Activated CD4-positive, alpha-beta T cell treated with anti-CD3 and anti-CD28 coated beads, Interleukin-10, Interleukin-2, amounts not matched to agents 100 ng/mL and 50 ng/mL, durations not matched to agents 16 hours and 8 hours (primary cell): Measurements from ENCODE around the gene TNIK.
"Not testable (repeated sequence)": the region's sequence is repeated elsewhere in the genome, so short reads cannot be mapped to it uniquely, and the experiment has no call there.

Experiments
- DNase-seq: peaks from one replicate; pipeline ENCODE4 v3.0.0-alpha.2; 2020

The TNIK gene

DNA sequence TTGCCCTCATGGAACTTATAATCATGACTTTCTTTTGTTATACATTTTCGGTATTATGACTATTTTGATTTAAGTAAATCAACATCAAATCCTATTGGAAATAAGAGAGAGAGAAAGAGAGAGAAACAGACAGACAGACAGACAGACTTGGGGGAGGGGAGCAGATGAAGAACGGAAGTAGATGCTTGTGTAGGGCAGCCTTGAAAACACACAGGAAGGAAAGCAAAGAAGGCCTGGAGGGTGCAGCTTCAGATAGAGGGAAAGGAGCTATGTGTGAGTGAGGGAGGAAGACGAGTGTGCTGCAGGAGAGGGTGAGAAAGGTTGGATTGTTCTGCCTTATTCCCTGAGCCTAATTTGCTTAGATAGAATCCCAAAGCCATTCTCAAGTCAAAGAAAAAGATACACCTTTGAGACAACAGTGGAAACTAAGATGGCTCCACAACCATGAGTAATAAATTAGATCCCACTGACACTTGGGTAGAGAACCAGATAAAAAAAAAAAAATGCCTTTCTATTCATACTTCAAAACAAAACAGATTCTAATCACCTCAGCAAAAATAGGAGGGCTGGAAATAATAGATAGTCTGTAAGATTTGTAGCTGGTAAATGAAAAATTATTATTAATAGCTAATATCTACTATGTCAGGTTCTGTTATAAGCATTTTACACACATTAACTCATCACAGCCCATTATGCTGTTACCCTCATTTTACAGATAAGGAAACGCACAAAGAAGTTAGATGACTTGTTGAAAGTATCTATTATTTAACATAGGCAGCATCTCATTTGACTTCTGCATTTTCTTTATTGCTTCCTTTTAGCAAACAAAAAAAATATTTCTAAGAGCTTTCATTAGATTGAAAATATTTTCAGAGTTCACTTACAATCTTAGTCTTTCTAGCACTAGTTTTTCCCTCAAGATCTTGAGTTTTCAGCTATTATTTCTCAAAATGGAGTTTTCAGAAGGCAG lies 214.1 kb downstream of the TNIK start:
- no peak for DNase-seq

DNA sequence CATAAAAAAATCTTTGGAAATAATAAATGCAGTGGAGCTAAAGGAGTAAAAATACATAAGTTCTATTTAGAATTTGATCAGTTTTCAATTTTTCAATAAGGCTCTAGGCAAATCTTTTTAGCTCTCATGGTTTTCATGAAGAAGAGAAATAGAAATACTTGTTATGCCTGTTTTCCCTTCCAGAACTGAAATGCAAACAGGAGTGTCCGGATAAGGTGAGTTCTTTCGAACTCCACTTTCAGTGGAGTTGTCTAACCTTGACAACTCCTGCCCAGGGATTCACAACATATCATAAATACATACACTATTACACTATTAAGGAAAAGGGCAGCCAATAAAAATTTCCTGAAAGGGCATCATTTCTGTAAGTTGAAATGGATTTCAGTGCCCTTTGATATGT lies 217.3 kb downstream of the TNIK start:
- DNase-seq, result no peak

DNA sequence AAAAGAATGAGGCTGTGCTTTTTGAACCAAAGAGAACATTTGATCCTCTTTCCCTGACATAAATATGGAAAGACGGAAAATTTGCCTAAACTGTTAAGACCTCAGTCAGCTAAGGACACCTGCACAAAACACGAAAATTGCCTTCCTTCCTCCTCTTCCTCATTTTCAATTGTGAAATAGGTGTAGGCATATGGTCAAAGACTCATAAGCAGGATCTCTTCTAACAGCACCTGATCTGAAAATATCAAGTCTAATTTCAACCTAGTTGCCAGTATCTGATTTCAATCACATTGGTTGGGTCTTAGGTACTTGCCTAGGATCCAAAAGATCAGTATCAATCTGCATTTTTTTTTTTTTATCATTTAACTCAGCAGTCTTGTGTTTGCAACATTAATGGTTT lies 218.0 kb downstream of the TNIK start:
- DNase-seq, result no peak

DNA sequence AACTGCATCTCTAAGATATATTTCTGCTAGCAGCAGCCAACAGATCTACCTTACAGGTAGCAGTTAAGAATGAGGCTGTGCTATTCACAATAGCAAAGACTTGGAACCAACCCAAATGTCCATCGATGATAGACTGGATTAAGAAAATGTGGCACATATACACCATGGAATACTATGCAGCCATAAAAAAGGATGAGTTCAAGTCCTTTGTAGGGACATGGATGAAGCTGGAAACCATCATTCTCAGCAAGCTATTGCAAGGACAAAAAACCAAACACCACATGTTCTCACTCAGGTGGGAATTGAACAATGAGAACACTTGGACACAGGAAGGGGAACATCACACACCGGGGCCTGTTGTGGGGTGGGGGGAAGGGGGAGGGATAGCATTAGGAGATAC lies 218.6 kb downstream of the TNIK start:
- DNase-seq, result not testable (repeated sequence)

DNA sequence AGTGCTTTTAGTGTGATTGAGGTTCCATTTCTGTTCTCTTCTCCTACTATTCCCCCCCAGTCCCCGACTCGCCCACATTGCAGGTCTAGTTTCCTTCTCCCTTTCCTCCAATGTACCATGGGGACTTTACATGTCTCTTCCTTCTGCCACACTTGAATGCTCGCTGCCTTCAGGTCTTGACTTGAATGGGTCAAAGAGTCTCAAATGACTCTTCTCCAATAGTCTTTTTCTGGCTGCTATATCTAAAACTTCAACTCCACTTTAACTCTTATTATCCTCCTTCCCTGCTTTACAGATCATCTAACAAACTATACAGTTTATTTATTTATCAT lies 219.7 kb downstream of the TNIK start:
- DNase-seq, result no peak

DNA sequence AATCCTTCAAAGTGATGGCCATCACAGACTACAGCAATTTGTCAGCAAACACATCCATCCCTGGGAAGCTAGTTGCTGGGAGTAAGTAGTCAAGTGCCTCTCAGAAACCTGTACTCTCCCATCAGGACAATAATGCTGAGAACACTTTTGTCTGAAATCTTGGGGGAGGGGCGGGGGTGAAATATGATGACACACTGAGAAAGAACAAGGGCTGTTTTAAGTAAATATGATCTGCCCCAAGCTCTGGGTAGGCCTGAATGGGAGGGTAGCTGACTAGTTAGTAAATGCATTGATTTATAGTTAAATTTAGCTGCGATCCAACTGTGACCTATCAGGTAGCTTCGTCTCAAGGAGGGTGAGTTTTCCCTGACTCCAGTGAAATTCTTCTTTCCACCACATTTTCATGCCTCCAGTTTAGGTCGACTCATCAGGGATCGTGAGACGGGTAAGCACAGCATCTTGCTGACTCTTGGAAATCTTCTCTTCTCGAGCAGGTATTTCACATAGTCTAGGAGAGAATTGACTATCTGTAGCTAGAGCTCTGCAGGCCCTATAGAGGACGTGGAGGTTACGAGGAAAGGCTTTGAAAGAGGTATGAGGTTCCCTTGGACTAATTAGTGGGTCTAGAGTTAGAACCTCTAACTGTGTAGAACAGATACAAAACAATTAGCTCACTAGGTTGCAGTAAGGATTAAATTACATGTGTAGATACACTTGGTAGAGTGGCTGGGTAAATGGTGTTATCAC lies 220.3 kb downstream of the TNIK start:
- DNase-seq, result no peak

DNA sequence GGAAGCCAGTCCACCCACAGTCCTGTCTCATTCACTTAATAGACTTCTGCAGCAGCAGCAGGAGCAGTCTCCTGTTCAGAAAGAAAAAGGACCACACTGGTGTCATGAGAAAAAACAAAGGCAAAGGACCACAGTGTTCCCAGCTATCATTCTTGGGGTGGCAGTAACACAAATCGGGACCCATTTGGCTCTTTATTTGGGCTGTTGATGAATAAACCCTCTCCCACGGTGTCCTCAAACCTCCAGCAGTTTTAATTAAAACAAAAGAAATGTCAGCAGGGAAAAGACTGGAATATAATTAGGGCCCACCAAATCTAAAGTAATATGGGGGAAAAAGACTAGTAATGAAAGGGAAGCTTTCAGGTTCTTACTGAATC lies 223.2 kb downstream of the TNIK start:
- DNase-seq, result no peak

DNA sequence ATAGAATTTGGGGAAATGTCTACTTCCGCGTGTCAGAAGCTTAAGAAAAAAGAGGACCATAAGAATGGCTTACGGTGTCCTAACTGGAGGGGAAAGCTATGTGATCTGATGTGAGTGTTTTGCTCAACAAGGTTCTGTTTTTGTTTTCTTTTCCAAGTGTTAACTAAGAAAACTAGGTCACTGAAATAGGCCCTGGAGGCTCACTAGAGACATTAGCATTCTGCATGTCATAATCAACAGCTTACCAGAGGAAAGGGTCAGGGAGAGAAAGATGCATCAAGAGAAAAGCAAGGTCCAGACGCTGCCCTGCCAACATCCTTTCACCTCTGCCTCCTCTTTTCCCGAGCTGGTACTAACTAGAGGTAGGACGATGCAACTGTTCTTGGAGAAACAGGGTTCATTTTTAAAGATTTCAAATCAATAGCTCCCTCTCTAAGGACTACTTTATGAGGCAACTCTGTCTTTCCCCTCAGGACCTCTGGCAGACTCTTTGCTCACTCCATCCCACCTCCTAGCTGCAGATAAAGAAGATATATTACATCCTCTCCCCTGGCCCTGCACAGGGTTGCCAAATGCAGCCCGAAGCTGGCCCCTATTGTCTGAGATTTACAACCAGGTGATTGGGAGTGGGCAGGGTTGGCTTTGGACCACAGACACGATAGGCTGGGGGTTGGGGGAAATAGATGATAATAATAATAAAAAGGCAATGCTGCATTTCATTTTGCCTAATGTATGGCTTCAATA lies 223.8 kb downstream of the TNIK start:
- no peak for DNase-seq

DNA sequence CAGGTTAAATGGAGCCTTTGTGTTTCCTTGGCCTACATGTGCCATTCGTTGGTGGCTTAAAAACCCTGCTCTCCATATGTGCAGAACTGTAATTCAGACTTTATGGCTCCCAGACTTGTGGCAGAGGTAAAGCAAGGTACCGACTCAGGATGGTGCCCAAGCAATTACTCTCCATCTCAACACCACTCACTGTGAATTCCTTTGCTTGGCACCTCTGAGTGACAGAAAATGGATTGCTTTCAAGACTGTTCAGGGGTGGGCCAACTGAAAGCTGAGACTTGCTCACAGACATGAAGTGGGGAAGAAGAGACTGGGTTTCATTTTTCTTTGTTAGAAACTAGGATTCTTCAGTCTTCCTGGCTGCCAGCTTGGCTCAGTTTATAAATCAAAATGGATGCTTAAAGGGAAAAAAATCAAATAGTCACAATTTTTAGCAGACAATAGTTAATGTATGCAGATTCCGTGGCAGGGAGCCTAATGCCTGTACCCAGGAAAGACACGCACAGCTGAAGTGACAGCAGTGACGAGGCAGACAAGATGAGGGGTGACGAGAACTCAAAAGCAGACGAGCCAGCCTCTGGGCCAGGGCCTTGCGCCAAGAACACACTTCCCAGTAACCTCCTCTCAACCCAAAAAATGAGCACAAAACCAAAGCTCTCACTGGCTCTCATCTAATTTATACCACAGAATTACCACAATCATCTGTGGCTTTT lies 225.8 kb downstream of the TNIK start:
- no peak for DNase-seq

DNA sequence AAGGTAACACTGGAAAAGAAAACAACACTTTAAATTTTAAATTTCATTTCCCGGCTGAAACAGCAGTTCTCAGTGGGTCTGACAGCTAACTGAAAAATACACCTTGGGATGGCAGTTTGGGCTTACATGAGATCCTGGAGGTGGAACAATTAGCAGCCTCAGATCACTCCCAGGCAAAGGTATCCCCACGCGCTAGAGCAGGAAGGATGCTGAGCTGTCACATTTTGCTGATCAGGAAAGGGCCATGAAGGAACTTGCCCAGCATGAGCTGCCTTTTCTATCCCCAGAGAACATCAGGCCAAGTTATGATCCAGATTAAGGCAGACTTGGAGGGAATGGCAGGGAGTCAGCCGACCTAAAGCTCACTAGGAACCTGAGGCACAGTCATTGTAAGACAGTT lies 228.8 kb downstream of the TNIK start:
- no peak for DNase-seq

DNA sequence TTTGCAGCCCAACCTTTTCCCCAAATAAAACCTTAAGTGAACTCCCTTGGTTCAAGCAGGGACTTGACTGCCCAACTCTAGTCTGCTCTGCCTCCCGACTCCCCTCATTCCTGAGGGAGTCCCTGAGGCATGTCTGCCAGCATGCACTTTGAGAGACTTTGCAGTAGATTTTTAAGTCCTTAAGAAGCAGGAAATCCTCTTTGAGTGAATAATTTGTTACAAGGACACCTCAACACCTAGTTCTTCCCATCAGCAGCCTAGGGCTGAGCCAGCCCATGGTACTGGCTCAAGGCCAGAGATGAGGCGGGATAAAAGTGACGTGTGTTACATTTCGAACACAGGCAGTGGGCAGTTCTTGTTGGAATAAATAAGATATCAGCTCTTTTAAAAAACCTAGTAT lies 229.3 kb downstream of the TNIK start:
- no peak for DNase-seq

DNA sequence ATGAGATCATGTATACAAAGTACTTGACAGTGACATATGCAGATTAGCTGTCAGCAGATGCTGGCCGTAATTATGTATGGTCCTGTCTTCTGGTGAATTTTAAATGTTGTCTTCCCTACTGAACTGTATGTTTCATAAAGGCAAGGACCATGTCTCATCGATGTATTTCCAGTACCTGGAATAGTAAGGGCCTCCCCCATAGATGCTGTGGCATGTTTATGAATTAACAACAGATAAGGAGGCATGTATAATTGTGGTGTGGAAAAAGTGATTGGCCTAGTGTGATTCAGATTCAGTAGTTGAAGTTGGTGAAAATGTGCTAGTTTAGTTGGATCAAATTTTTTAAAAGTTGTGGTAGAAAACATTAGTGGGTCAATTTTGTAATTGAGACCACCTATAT lies 231.0 kb downstream of the TNIK start:
- no peak for DNase-seq

DNA sequence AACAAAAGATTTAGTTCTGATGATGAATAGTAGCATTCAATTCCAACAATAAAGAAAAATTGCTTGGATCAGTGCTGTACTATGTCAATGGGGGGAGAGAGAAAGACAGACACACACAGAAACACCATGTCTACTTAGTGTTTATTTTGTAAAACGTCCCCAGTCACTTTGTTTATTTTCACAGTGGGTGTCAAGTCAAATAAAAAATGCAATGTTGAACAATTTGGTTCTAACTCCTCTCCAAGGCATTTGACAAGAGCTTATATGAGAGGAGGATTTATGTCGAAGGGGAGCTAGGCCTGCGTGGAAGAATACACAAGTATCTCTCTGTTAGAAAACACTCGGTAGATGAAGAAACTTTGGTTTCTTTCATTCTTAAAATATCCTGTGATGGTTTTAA lies 232.0 kb downstream of the TNIK start:
- no peak for DNase-seq

DNA sequence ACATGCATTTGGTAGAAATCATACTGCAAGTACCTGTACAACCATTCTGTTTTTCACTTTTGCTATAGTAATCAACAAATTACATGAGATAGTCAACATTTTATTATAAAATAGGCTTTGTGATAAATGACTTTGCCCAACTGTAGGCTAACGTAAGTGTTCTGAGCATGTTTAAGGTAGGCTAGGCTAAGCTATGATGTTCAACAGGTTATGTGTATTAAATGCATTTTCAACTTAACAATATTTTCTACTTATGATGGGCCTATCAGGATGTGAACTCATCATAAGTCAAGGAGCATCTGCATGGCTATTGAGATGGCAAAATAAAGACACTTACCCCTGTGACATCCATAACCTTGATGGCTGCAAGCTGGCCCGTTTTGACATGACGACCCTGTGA lies 232.4 kb downstream of the TNIK start:
- DNase-seq, result no peak

DNA sequence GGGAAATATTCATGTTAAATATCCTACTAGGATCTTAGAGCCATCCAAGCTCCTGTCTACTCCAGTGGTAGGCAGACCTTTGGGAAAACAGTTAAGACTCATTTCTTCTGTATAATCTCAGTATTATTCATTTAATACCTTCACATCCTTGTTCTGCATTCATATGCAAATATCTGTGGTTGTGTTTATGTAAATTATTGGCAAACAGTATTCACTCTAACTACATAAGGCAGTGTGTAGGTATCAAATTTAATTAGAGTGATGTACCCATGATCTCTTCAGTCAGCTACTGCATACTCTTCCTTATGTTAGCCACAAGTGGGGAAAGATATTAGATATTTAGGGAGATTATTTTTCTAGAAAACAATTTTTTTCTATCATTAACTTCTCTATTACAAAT lies 232.8 kb downstream of the TNIK start:
- DNase-seq, result no peak

DNA sequence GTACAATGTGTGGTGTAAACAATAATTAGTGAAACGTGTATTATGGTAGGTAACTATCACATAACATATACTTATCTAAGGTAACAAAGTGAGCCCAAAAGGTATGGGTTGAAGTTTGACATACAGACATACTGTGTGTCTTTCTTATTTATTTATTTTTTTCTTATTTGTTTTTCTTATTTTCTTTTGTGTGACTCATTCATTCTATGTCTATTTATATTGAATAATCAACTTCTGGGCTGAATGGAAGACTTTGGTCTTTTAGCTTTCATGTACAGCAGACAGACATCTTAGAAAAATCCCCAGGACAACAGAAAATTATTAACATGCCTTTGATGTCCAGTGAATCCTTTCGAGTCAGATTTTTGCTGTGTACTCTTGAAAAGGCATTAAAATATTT lies 233.4 kb downstream of the TNIK start:
- DNase-seq, result no peak

DNA sequence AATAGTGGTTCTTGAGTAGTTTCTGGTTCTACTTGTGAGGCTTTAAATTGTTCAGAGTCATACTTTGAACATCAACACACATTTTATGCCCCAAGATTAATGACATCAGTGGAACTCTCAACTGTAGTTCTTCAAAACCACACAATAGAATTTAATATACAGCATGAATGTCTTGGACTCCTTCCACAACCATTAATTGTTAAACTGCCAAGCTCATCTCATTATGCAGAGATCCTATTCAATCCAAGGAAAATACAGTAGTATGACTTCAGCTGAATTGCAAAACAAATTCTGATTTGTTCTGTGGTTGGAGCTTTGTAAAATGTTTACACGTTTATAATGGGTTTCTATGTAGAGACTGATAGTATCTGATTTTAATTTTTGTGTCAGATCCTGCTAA lies 234.5 kb downstream of the TNIK start:
- DNase-seq, result no peak

DNA sequence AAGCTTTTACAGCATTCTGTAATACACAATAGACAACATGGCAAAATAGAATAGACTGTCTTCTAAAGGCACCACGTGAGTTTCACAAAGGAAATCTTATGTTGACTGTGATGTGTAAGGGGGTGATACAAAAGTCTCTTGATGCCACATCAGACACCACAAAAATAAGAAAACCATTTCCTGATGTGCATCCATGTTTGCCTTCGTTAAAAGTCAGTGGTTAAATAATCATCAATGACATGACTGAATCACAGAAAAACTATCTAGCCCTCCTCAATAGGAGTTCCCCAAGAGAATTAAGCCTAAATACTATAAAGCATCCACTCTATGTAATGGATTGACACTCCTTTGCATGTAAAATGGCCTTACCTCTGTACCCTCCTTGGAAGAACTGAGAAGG lies 235.0 kb downstream of the TNIK start:
- peak; percentile 76 for DNase-seq

DNA sequence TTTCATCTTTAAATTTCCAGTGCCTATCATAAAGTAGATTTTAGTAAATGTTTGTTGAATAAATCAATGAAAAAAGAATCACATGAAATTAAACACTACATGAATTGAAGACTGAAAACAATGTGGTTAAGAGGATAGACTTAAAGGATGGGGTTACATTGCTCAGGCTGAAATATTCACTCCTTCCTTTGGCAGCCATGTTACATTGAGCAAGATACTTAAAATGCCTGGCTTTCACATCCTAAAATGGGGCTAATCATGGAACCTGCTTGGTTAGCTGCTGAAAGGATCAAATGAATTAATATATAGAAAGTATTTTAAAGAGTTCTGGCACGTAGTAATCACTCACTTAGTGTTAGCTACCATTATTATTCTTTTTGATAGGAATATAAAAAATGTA lies 236.8 kb downstream of the TNIK start:
- DNase-seq, result no peak

DNA sequence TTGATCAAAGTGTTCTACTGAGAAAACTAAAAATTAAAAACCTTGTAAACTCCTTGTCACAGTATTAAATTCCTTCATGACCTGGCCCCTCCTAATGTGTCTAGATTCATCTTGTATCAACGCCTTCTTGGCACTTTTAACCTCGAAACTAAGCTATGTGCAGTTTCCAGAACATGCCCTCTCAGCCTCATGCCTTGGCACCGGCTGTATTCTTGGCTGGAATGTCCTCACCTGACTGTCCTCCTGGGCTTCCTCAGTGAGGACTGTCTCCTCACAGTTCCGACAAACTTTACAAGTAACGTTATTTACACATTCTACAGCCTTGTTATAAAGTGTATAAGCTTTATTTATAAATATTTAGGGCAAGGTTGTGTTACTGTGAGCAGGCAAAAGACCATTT lies 237.2 kb downstream of the TNIK start:
- DNase-seq, result no peak

DNA sequence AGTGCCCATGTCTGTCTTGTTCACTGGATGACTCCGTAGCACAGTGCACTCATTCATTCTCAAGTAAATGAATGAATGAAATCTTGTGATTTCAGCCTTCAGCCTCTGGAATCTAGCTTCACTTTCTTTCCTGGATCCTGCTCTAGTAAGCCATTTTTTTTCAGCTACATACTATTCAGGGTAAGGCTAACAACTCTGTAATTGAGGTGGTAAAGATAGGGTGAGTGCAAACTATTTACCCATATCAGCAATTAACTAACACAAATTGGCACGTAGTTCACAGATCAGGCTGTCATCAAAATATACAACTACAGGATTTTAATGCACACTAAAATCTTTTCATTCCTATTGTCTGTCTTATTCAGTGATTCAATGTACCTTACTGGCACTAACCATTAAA lies 238.6 kb downstream of the TNIK start:
- no peak for DNase-seq

DNA sequence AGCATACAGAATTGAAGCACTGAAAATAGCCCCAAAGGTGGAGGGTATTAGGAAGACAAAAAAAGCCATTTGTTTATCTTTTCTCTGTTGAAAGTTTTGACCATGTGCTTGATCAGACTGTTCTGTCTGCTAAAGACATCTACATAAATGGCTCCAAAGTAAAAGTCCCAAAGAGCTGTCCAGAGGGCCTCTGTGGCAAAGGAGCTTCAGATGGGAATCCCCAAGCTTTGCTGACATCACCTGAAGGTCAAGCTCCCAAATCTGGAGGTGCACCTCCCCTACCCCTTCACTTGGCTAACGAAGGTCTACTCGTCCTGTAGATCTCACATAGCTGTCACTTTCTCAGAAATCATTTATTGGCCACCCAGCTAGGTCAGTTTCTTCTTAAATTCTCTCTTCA lies 239.1 kb downstream of the TNIK start:
- no peak for DNase-seq

DNA sequence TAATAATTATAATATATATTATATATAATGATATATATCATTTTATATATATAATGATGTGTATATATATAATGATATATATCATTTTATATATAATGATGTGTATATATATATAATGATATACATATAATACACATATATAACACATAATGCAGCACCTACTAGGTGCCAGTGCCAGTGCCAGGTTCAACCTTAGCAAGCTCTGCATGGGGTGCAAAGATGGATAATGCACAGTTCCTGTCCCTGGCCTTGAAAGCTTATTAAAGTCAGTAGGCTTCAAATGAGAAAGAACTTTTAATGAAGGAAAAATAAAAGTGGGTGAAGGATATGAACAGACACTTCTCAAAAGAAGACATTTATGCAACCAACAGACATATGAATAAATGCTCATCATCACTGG lies 240.9 kb downstream of the TNIK start:
- DNase-seq, result no peak
